A549 (cell line): ENCODE measurements around the gene PTPRD. TPM values are rescaled to one million over a fixed set of nuclear protein-coding genes. Genes with fewer than 3 reads are reported as not detected.

ENCODE experiments used
- ATAC-seq, 2 experiments: fragments of 200-7000 bp in 1 of 2; fragments of >200 bp in 1 of 2; cut with Nextera tagmentation in 1 of 2; cut with Tn5 transposase in 1 of 2; 3 replicates each; pipeline versions ENCODE4 v1.8.0 to v1.9.1; 2018 to 2020; ENCODE audit warnings: mild to moderate bottlenecking in 1 of 2, moderate library complexity in 1 of 2
- CTCF ChIA-PET: fragments of 300-600 bp; sonication (Branson Sonifier 250); formaldehyde crosslinking; extraction: SDS; loops from one replicate; lab custom pipeline; 2021; ENCODE audit warnings: antibody characterized with exemption, inconsistent platforms; lab: Yijun Ruan, JAX
- POLR2A ChIA-PET: fragments of 350-600 bp; formaldehyde crosslinking; extraction: SDS; loops from one replicate; lab custom pipeline; 2021; ENCODE audit warnings: antibody characterized with exemption, inconsistent platforms; lab: Yijun Ruan, JAX
- DNase-seq, 2 experiments: peaks; one replicate each; pipeline versions ENCODE4 v3.0.0 to v3.0.0-alpha.2; 2011 to 2016; ENCODE audit warnings: low read depth in 1 of 2, low spot score in 1 of 2
- FAIRE-seq: peaks from 2 replicates; lab custom pipeline; 2011; peaks lifted over from hg19 to GRCh38; lab: Jason Lieb, UNC
- H3K27ac ChIP-seq, 2 experiments: fragments of >200 bp; sonication (Bioruptor Twin); formaldehyde crosslinking; 3 replicates each; pipeline ENCODE4 v1.5.1; 2016 to 2017
- H3K4me1 ChIP-seq: fragments of >200 bp; sonication (Bioruptor Twin); formaldehyde crosslinking; 3 replicates; pipeline ENCODE4 v1.6.1; 2016
- H3K4me2 ChIP-seq: fragments of >200 bp; sonication (Bioruptor Twin); formaldehyde crosslinking; 3 replicates; pipeline ENCODE4 v1.6.1; 2016
- H3K4me3 ChIP-seq: fragments of >200 bp; sonication (Bioruptor Twin); formaldehyde crosslinking; 3 replicates; pipeline ENCODE4 v1.5.1; 2016
- H3K9me3 ChIP-seq: fragments of >200 bp; sonication (Bioruptor Twin); formaldehyde crosslinking; 3 replicates; pipeline ENCODE4 v1.6.1; 2016
- BHLHE40 ChIP-seq: IDR thresholded peaks from 2 replicates; pipeline ENCODE4 v1.6.1; 2012; ENCODE audit warnings: low read depth, low read length, inconsistent platforms
- CBX2 ChIP-seq: fragments of 200-600 bp; sonication (generic); IDR thresholded peaks from 2 replicates; pipeline ENCODE4 v1.6.1; 2016; ENCODE audit warnings: low read depth, mild to moderate bottlenecking, borderline replicate concordance
- CBX8 ChIP-seq: fragments of 200-600 bp; sonication (generic); IDR thresholded peaks from 2 replicates; pipeline ENCODE4 v1.6.1; 2016
- CEBPB ChIP-seq, 2 experiments: fragments of >200 bp in 1 of 2; sonication (Bioruptor Twin) in 1 of 2; formaldehyde crosslinking in 1 of 2; IDR thresholded peaks; 2 replicates each; pipeline ENCODE4 v1.6.1; 2012 to 2016
- CTCF ChIP-seq: fragments of >200 bp; sonication (Bioruptor Twin); formaldehyde crosslinking; IDR thresholded peaks from 3 replicates; pipeline ENCODE4 v1.5.1; 2016
- E2F6 ChIP-seq: IDR thresholded peaks from 2 replicates; pipeline ENCODE4 v1.6.1; 2012; ENCODE audit warnings: low read depth, borderline replicate concordance
- EHMT2 ChIP-seq: fragments of 200-600 bp; sonication (generic); IDR thresholded peaks from 2 replicates; pipeline ENCODE4 v1.6.1; 2016; ENCODE audit warnings: antibody characterized with exemption, low read depth, mild to moderate bottlenecking, moderate library complexity
- ELK1 ChIP-seq: fragments of 150-350 bp; IDR thresholded peaks from 2 replicates; pipeline ENCODE4 v1.6.1; 2014; ENCODE audit warnings: low read depth, mild to moderate bottlenecking, low read length
- ESRRA ChIP-seq: fragments of 150-350 bp; IDR thresholded peaks from 2 replicates; pipeline ENCODE4 v1.6.1; 2014; ENCODE audit warnings: mild to moderate bottlenecking, low read length, borderline replicate concordance
- FOSL2 ChIP-seq, 2 experiments: fragments of 450-650 bp in 1 of 2; fragments of >200 bp in 1 of 2; sonication (Bioruptor Twin) in 1 of 2; formaldehyde crosslinking; IDR thresholded peaks; 2 replicates each; pipeline versions ENCODE4 v1.5.0 to v1.6.1; 2016 to 2020; ENCODE audit warnings: mild to moderate bottlenecking in 1 of 2, moderate library complexity in 1 of 2
- HOXA7 ChIP-seq: fragments of 250-450 bp; sonication (Bioruptor Pico); IDR thresholded peaks from 2 replicates; pipeline ENCODE4 v1.5.0; 2020; ENCODE audit warnings: mild to moderate bottlenecking, moderate library complexity
- KDM1A ChIP-seq: fragments of 200-600 bp; sonication (generic); IDR thresholded peaks from 2 replicates; pipeline ENCODE4 v1.6.1; 2016; ENCODE audit warnings: low read depth, mild to moderate bottlenecking
- KDM5A ChIP-seq: fragments of 200-600 bp; sonication (generic); IDR thresholded peaks from 2 replicates; pipeline ENCODE4 v1.6.1; 2016; ENCODE audit warnings: antibody characterized with exemption, mild to moderate bottlenecking
- MAFK ChIP-seq: fragments of 450-650 bp; IDR thresholded peaks from 2 replicates; pipeline ENCODE4 v1.6.1; 2014; ENCODE audit not compliant: partially characterized antibody
- MAX ChIP-seq: IDR thresholded peaks from 2 replicates; pipeline ENCODE4 v1.6.1; 2012
- MAZ ChIP-seq: fragments of 150-350 bp; IDR thresholded peaks from 2 replicates; pipeline ENCODE4 v1.6.1; 2014; ENCODE audit warnings: antibody characterized with exemption, low read depth, low read length, borderline replicate concordance
- NFE2L2 ChIP-seq: fragments of 150-350 bp; conservative IDR thresholded peaks from 2 replicates; pipeline ENCODE4 v1.6.1; 2014; ENCODE audit warnings: low read length
- RCOR1 ChIP-seq: fragments of 150-350 bp; IDR thresholded peaks from 2 replicates; pipeline ENCODE4 v1.6.1; 2014; ENCODE audit warnings: antibody characterized with exemption, low read length, low read depth
- TFCP2L1 ChIP-seq: fragments of 250-450 bp; sonication (Bioruptor Pico); IDR thresholded peaks from 2 replicates; pipeline ENCODE4 v1.5.0; 2021; ENCODE audit warnings: mild to moderate bottlenecking
- USF2 ChIP-seq: fragments of 450-650 bp; IDR thresholded peaks from 2 replicates; pipeline ENCODE4 v1.6.1; 2014; ENCODE audit warnings: antibody characterized with exemption
- ZC3H11A ChIP-seq: fragments of 450-650 bp; IDR thresholded peaks from 2 replicates; pipeline ENCODE4 v1.6.1; 2014; ENCODE audit warnings: antibody characterized with exemption, mild to moderate bottlenecking
- ZFP36 ChIP-seq: fragments of 450-650 bp; IDR thresholded peaks from 2 replicates; pipeline ENCODE4 v1.6.1; 2014; ENCODE audit warnings: borderline replicate concordance; ENCODE audit not compliant: partially characterized antibody
- ZSCAN20 ChIP-seq: fragments of 250-450 bp; sonication (Bioruptor Pico); IDR thresholded peaks from 2 replicates; pipeline ENCODE4 v1.8.0; 2022; ENCODE audit warnings: mild to moderate bottlenecking, moderate library complexity
- WGBS: methylation state at CpG from one replicate; pipeline ENCODE4 v1.1.6; 2017; ENCODE audit errors: missing lambda C conversion rate; 5-methylcytosine and 5-hydroxymethylcytosine counted together
- polyA plus RNA-seq, 4 experiments: library from polyadenylated mRNA; depleted of rRNA in 3 of 4; stranded (reverse); fragments of >200 nt; fragmentation: RNase III in 1 of 4; extraction: RNeasy Plus Mini Kit Qiagen cat#74134 plus additional on column Dnase treatment in 1 of 4; gene quantifications; 2 replicates in 3 of 4; 3 replicates in 1 of 4; pipeline ENCODE4 v1.2.3, GENCODE V29; 2011 to 2017

PTPRD gene
- polyA plus RNA-seq, 2 of the 4 experiments (the other 2 are of a cell fraction), result 0.39 to 1.3 TPM

DNA sequence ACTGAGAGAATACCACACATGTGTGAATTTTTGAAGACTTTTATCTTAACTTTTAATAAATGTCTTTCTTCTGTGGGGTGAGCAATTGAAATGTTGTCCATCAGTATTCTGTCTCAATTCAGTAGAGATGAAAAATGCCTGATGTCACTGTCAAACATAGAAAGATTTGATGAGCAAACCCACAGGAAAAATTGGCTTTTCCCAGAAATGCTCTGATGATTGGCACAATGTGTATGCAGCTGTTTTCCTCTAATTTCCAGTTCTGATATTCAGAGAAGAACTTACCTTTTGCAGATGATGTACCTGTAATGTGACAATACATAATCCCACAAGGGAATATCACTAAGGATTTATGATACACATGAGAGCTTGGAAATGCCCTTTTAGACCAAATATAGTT is 340.0 kb downstream of the PTPRD start (continued):
- TF ChIP-seq RCOR1 (no peak), NFE2L2 (no peak)

DNA sequence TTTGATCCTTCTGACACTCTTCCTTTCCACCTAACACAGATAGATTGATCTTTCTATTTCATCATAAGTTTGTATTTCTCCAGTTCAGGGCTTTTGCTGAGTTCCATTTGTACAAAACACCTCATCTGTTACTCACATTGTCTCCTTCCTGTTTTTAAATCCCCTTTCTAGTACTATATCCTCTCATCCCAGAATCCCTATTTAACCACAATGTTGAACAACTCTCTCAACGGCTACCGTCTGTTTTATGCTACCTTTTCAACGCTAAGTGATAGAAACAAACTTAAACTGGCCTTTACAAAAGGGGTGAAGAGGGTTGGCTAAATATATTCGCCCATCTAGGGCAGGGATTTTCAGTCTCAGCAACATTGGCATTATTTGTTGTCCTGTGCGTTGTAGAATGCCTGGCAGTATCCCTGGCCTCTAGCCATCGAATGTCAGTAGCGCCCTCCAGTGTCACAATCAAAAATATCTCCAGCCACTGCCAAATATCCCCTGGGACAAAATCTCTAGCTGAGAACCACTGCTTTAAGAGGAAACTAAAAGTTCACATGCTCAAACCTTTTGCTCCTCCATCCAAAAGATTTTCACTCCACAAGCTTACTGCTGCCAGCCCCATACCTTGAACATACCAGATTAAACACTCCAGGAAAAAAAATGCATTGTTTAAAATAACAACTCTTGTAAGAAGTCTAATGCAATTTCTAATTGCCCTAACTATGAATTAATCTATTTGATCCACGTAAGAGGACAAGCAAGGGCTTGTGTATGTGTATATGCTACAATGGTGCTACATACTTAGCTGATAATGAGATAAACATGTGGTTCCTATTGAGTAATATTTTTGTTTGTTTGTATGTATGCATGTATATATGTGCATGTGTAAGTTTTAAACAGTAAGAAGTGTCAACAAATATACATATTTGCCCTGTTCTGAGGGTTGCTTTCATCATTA is 344.0 kb downstream of the PTPRD start:
- no peak for ATAC-seq
- WGBS, result 2% methylated on average over 8 of the region's 8 CpGs
- Histone ChIP-seq H3K27ac (no peak overlapping the region), H3K4me2 (no peak overlapping the region), H3K4me1 (no peaks in the 10 kb centered on the region), H3K4me3 (no peak overlapping the region), H3K9me3 (no peaks in the 10 kb centered on the region)
- POLR2A ChIA-PET, result no interaction called here
- FAIRE-seq, result no peak
- TF ChIP-seq ZFP36, result no peak
- no peak for TF ChIP-seq KDM1A
- no peak for TF ChIP-seq CEBPB (IDR thresholded peaks at IDR 0.05)
- TF ChIP-seq TFCP2L1 (CRISPR knock-in tag), result no peak
- no peak for TF ChIP-seq HOXA7 (CRISPR knock-in tag)
- TF ChIP-seq ZSCAN20 (CRISPR knock-in tag), result no peak
- no peak for TF ChIP-seq CBX2
- no peak for TF ChIP-seq MAX
- TF ChIP-seq BHLHE40, result no peak
- CTCF ChIA-PET, result no interaction called here
- peak in 1 of 2 experiments; percentile 7 for DNase-seq

- DNase-seq, result no peak
- CTCF ChIA-PET, result no interaction called here
These were observed 347.6 kb downstream of the PTPRD start for GRCh38 chr9:10265153-10265631.

DNA sequence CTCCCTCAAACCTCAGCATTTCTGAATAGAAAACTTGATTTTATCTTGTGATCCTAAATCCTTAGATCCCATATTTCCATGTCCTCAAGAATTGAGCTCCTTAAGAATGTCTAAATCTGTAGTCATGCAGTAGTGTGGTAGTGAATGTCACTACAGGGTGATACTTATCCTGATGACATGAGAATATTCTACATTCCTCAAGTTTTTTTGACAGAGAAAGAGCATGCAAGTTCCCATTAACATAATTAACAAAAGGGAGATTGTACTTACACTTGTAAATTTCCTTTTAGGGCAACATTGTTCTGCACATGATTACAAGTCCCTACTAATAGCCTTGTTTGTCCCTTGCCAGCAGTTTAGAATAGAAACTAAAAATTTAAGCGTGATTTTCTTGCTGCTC is 352.3 kb downstream of the PTPRD start:
- Histone ChIP-seq H3K9me3 (no peaks in the 10 kb centered on the region), H3K4me1 (no peaks in the 10 kb centered on the region), H3K4me3 (no peak overlapping the region), H3K4me2 (no peak overlapping the region), H3K27ac (no peak overlapping the region)
- TF ChIP-seq FOSL2 (IDR thresholded peaks at IDR 0.05), result no peak
- TF ChIP-seq FOSL2 (CRISPR knock-in tag; IDR thresholded peaks at IDR 0.05), result no peak
- no peak for TF ChIP-seq ELK1
- TF ChIP-seq RCOR1, result no peak
- no peak for TF ChIP-seq MAFK
- no peak for TF ChIP-seq MAZ
- no peak for TF ChIP-seq ESRRA
- ChIA-PET POLR2A (no interaction called here), CTCF (no interaction called here)
- ATAC-seq, result no peak
- WGBS, result 3% methylated on average over 1 of the region's 1 CpG
- DNase-seq, result no peak
- no peak for FAIRE-seq

More at GRCh38 chr9:10265153-10265631, 347.6 kb downstream of the PTPRD start:
- no peaks in the 10 kb centered on the region for H3K4me1 ChIP-seq
- no peaks in the 10 kb centered on the region for H3K9me3 ChIP-seq
- no peak for ATAC-seq
- FAIRE-seq, result no peak
- no peak overlapping the region for H3K27ac ChIP-seq
- POLR2A ChIA-PET, result no interaction called here
- no peak for TF ChIP-seq ZC3H11A
- 0% methylated on average over 2 of the region's 2 CpGs for WGBS
- H3K4me3 ChIP-seq, result no peak overlapping the region
- H3K4me2 ChIP-seq, result no peak overlapping the region

DNA sequence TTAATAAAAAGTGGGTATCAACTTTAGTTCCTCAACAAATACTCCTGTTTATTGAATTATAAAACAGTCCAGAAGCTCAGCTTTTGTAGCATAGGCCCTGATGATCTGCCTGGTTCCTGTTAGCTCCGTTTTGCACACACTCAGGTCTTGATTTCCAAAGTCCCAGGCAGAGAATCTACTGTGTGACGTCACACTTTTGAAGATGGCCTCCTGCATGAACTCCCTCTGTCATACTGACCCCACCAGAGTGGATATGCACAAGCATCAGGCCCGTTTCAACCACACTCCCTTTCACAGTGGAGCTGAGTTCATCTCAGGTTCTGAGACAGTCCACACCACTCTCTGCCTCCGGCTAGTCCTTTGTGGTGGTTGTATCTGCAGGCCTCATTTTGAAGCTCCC is 353.1 kb downstream of the PTPRD start:
- TF ChIP-seq E2F6, result no peak
- no peak for TF ChIP-seq KDM5A
- no peak for TF ChIP-seq HOXA7 (CRISPR knock-in tag)
- no peak for TF ChIP-seq CBX8
- no peak for TF ChIP-seq USF2
- TF ChIP-seq EHMT2, result no peak
- no peak for TF ChIP-seq CTCF
- FAIRE-seq, result no peak

More for the DNA sequence above, 353.1 kb downstream of the PTPRD start:
- Histone ChIP-seq H3K4me2 (no peak overlapping the region), H3K4me1 (no peaks in the 10 kb centered on the region), H3K27ac (no peak overlapping the region), H3K9me3 (no peaks in the 10 kb centered on the region), H3K4me3 (no peak overlapping the region)
- ATAC-seq (no peak), DNase-seq (no peak)
- ChIA-PET POLR2A (no interaction called here), CTCF (no interaction called here)
- WGBS, result 3% methylated on average over 4 of the region's 4 CpGs
